Activated CD4-positive, alpha-beta T cell treated with anti-CD3 and anti-CD28 coated beads, Interleukin-2, Interleukin-6, amounts not matched to agents 100 ng/mL and 50 ng/mL, durations not matched to agents 16 hours and 8 hours (primary cell): Measurements from ENCODE around the gene C7.
"Not testable (repeated sequence)": the region's sequence is repeated elsewhere in the genome, so short reads cannot be mapped to it uniquely, and the experiment has no call there.

Experiments
- DNase-seq: peaks from one replicate; pipeline ENCODE4 v3.0.0-alpha.2; 2020

Gene C7

GRCh38 chr5:40995801-40996586 is 86.7 kb downstream of the C7 start:
- DNase-seq = no peak

DNA sequence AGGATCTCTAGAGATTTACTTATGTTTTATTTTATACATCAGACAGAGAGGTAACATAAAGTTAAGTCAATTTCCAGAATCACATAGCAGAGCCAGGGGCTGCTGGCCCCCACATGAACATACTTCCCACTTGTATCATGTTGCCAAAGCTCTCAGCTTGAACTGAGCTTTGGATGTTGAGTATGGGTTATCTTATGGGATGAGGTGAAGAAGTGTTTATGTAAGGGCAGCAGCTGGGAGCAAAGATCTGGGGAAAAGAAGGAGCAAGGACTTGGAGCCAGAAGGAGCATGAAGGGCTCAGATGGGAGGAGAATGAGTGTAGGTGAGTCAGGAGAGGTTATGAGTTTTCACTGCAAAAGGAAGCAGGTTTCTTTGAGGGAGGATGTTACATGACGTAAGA is 89.8 kb downstream of the C7 start:
- no peak for DNase-seq

- DNase-seq = no peak
These were observed 90.7 kb downstream of the C7 start for GRCh38 chr5:40999966-41000365.

- DNase-seq = no peak
These were observed 94.5 kb downstream of the C7 start for GRCh38 chr5:41003670-41004376.

DNA sequence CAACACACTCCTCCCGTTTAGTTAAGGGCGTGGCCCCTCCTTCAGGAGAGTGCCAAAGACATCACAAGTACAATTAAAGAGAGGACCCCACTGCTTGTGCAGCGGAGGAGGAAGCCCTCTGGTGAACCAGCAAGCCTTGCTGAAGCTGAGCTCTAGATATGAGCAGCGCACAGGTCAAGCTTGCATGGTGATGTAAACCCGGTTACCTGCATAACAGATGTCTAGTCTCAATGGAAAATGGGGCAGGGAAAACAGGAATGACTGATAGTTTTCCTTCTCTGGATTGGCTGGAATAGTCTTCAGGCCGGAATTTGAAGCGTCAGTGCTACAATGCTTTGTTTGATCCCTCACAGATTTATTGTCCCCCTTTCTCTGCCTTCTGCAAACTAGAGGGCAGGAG is 95.6 kb downstream of the C7 start:
- DNase-seq = no peak

DNA sequence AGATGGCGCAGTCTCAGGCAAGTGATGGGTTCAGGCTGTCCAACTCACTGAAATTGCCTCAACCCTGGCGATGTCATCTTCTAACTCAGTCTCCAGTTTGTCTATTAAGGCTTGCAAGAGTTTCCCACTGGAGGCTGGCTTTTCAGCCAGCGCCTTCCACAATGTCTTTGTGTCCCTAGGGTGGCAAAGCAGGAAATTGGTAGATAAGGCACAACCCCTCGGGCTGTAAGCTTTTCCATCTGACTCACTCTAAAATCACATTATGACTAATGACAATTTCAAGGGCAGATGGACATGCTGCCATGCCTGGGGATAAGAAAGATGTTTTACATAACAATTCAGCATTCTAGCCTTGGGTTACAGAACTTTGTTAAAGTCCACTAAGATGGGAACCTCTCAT is 99.9 kb downstream of the C7 start:
- DNase-seq = no peak

DNA sequence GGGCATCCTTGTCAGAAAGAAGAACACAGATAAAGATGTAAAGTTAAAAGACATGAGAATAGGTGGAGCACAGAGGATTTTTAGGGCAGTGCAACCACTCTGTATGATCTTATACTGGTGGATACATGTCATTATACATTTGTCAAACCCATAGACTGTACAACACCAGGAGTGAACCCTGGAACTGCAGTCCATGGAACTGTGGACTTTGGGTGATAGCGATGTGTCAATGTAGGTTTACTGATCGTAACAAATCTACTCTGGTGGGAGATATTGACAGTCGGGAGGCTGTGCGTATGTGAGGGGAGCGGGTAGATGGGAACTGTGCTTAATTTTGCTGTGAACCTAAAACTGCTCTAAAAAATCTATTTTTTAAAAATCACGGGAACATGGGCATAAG is 101.3 kb downstream of the C7 start:
- no peak for DNase-seq

- no peak for DNase-seq
These were observed 103.0 kb downstream of the C7 start for GRCh38 chr5:41012318-41012717.

DNA sequence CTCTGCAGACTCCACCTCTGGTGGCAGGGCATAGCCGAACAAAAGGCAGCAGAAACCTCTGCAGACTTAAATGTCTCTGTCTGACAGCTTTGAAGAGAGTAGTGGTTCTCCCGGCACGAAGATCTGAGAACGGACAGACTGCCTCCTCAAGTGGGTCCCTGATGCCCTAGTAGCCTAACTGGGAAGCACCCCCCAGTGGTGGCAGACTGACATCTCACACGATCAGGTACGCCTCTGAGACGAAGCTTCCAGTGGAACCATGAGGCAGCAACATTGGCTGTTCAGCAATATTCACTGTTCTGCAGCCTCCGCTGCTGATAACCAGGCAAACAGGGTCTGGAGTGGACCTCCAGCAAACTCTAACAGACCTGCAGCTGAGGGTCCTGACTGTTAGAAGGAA is 113.3 kb downstream of the C7 start:
- DNase-seq = not testable (repeated sequence)
